SIG-M5 treated with dmso at 0.1 percent for 504 hours (cell line): ENCODE measurements around the gene IL10.
"Not testable (repeated sequence)": the region's sequence is repeated elsewhere in the genome, so short reads cannot be mapped to it uniquely, and the experiment has no call there.

Experiments used
- DNase-seq: peaks from one replicate; lab custom pipeline; 2025; ENCODE audit not compliant: unreplicated experiment; lab: John Stamatoyannopoulos, UW

The IL10 gene

DNA sequence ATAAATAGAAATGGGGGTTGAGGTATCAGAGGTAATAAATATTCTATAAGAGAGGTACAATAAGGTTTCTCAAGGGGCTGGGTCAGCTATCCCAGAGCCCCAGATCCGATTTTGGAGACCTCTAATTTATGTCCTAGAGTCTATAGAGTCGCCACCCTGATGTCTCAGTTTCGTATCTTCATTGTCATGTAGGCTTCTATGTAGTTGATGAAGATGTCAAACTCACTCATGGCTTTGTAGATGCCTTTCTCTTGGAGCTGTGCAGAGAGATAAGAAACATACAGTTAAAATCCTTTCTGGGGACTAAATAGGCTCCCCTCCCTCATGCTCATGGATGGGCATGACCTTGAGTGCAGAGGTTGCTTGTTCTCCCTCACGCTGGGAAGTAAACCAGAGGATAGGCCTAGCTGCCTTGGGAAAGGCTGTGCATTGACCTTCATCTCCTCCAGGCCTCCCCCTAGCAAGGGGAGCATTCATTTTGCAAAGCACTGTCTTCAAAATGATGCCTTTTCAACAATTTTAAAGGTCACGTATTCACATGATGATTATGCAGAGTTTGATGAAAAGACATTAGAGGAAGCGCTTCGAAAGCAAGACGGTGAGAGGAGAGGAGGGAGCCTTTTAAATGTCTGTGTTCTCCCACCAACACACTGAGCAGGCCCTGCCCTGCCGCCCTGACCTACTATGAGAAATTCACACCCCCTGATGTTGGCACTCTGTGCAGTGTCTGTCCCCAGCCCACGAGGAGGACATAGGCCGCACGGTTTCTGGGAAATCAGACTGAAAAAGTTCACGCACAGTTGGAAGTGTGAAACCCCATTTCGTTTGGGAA lies 3.6 kb downstream of the IL10 start:
- DNase-seq, result no peak

DNA sequence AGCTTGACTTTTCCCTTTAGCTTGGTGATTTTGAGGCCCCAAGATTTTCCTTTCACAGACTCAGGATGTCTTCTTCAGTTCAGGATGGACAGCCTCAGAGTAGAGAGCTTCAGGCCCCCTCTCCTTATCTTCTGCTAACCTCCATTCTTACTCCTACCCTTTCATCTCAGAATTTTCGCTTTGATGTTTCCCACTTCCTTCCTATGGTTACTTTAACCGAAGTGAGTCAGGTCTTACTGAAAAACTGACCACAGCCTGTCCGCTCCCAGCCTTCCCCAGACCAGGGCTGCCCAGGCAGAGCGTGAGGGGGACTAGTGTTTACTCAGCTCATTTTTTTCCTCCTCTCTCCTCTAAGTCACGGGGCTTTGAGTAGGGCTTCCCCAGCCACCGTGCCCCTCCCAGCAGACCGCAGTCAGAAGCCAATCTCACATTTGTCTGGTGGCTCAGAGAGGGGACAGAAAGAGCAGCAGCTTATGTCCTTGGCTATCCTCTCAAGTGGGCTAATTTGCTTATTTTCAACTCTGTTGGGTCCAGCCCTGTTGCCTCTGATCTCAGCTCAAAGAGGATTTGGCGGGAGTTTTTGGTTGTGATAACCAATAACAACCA lies 5.9 kb downstream of the IL10 start:
- peak; percentile 22 for DNase-seq

DNA sequence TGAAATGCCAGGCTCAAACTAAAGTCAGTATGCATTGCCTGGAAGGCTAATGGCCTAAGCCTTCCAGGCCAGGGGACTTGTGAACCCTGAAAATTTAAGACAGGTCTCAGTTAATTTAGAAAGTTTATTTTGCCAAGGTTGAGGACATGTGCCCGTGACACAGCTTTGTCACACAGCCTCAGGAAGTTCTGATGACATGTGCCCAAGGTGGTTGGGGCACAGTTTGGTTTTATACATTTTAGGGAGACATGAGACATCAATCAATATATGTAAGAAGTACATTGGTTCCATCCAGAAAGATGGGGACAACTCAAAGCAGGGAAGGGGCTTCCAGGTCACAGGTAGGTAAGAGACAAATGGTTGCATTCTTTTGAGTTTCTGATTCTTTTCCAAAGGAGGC lies 6.5 kb downstream of the IL10 start:
- DNase-seq, result not testable (repeated sequence)

DNA sequence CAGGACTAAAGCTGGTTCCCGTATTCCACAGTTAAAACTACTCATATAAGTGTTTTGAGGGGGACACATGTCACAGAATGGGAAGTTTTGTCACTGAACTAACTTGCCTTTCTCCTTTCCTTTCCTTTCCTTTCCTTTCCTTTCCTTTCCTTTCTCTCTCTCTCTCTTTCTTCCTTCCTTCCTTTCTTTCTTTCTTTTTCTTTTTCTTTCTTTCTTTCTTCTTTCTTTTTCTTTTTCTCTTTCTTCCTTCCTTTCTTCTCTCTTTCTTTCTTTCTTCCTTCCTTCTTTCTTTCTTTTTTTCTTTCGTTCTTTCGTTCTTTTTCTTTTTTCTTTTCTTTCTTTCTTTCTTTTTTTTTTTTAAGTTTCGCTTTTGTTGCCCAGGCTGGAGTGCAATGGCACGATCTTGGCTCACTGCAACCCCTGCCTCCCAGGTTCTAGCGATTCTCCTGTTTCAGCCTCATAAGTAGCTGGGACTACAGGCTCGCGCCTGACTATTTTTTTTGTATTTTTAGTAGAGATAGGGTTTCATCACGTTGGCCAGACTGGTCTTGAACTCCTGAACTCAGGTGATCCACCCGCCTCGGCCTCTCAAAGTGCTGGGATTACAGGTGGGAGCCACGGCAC lies 9.4 kb downstream of the IL10 start:
- DNase-seq, result not testable (repeated sequence)

DNA sequence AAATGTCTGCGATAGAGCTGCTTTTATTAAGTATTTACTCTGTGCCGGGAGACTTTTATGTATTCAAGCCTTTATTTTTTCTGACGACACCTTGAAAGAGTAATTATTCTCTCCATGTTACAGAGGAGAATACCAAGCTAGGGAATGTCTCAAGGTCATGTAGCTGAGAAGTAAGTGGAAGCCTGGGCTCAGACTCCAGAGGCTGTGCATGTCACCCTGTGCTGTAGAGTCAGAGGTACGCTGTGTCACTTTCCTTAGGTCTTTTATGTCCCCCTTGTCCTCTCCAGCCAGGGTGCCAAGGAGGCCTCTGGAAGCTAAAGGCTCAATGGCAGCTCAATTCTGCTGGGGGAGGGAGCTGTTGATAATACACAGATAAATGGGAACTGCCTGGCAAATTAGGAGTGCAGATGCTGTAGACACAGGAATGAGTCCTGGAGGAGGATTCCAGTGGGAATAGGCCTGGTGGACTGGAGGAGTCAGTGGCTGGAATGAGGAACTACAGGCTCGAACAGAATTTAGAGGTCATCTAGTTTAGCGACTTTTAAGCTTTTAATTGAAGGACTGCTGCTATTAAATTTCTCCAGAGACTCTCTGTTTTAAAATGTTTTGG lies 11.0 kb downstream of the IL10 start:
- DNase-seq, result no peak

DNA sequence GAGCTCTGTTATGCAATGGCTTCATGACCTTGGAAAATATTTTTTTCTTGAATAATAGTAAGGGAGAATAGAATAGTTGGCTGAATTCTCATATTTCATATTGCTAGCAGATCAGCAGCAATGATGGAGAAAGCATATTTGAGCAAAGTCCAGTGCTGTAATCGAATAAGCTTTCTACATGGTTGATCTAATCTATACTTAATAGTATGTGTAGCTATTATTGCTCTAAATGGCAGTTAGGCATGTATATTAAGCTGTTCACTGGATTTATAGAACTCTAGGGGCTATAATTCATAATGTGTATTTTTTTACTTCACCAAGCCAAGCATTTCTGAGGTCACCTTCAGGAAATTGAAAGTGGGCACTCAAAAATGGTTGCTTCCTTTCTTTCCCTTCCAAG lies 11.7 kb downstream of the IL10 start:
- no peak for DNase-seq

DNA sequence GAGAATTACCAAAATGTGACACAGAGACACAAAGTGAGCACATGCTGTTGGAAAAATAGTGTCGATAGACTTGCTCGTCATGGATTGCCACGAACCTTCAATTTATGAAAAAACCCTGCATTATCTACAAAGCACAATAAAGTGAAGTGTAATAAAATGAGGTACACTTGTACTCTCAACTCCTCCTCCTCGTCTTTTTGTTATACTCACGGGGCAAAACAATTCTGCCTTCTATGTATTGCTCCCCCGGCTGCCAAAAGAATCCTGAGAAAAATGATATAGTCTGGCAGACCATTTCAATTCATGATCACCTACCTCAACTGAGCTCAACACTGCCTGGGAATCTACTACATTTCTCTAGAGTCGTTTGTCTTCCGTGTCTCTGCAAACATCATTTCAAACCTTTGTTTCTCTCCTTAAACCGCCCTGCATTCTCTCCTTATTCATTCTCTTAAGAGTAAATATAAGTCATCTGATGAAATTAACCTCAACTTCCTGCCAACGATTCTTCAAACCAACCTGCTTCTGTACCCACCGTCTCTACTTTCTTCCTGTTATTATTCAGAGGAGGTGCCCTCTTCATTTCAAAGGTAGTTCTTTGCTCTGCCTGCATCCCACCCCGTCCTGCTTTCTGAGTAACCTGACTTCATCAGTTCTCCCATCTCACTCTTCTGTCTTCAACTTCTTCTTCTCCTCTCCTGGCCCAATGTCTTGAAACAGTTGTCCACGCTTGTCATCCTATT lies 14.6 kb downstream of the IL10 start:
- DNase-seq, result peak; percentile 51

DNA sequence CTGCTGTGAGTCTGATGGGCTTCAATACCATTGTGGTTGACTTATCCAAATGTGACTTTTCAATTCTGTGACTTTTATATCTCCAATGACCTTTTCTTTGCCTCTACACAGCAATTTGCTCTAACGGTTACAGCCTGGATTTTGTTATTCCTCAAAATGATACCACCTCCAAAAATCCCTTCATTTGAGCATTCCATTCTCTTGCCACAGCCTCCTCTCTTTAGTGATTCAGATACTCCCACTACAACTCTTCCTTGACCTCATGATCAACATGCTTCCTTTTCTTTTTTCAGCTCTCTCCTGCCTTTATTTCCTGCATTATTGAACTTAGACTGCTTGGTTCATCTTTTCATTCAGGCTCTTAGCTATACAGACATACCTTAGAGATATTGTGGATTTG lies 18.3 kb downstream of the IL10 start:
- no peak for DNase-seq

DNA sequence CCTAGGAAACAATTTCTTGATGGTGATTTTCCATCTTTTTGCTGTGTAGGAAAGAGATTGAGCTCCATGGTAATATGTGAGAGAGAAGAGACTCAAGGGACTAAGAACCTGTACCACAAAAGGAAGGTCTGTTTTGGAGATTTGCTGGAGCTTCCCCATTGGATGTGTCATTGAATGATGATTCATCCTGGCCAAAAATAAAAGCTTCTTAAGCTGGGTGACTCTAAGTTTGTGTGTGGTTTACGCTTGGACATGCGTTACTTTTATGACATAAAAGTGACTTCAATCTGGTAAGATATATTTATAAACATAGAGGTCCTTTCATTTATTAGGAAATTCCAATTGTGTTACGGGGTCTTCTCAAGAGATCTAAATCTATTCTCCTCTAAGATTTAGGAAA lies 19.2 kb downstream of the IL10 start:
- DNase-seq, result peak; percentile 66

DNA sequence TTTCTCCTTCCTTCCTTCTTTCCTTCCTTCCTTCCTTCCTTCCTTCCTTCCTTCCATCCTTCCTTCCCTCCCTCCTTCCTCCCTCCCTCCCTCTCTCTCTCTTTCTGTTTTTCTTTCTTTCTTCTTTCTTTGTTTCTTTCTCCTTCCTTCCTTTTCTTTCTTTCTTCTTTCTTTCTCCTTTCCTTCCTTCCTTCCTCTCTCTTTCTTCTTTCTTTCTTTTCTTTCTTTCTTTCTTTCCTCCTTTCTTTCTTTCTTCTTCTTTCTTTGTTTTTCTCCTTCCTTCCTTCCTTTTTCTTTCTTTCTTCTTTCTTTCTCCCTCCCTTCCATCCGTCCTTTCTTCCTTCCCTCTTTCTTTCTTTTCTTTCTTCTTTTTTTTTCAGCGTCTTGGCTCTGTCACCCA lies 19.8 kb downstream of the IL10 start:
- DNase-seq, result no peak

DNA sequence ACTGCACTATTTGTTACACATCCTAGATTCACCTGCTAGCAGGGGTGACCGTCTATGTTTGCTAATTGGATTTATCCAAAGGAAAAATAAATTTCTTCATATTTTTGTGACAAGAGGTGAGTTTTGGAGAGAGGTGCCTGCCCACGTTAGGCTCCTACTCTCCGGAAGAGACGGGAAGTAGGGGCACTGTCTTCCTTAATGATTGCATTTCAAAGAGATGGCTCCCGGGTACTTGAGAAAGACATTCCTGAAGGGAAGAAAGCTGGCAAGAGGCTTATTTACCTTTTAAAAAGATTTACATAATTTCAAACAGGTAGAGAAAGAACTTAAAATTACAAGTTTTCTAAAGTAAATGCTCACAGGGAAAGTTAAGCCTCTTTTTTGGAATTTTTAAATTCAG lies 20.4 kb downstream of the IL10 start:
- no peak for DNase-seq

DNA sequence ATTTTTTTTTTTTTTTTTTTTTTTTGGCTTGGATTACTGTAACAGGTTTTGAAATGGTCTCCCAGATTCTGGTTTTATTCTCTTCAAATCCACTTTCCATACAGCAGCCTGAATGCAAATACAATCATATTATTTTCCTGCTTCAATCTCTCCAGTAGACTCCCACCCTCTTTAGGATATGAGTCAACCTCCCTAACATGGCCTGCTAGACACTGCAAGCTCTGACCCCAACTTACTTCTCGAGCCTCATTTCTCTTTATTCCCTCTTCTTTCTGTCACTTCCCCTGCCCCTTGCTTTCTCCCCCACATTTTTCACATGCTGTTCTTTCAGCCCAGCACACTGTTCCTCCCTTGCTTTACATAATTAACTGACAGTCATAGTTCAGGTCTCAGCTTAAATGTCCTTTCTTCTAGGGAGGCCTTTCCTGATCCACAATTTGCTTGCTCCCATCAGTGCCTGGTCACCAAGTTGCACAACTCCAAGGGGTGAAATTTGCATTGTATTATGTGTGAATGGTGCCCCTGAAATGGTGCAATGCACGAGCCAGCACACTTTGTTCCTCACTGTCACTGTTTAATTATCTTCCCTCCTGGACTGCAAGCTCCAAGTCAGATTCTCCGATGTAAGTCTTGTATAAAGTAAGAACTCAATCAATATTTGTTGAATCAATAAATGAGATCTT lies 23.8 kb downstream of the IL10 start:
- peak; percentile 83 for DNase-seq

DNA sequence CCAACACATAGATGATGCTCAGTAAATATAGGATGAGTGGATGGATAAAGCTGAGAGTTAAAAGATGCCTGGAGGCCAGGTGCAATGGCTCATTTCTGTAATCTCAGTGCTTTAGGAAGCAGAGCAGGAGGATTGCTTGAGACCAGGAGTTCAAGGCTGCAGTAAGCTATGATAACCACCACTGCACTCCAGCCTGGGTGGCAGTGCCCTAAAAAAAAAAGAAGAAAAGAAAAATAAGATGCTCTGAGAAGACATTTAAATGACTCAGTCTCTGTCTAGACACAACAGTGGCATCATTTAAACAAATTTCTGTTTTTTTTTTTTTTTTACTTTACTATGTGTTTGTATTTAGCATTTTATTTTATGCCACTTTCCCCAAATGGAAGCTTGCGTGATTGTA lies 27.0 kb downstream of the IL10 start:
- no peak for DNase-seq

DNA sequence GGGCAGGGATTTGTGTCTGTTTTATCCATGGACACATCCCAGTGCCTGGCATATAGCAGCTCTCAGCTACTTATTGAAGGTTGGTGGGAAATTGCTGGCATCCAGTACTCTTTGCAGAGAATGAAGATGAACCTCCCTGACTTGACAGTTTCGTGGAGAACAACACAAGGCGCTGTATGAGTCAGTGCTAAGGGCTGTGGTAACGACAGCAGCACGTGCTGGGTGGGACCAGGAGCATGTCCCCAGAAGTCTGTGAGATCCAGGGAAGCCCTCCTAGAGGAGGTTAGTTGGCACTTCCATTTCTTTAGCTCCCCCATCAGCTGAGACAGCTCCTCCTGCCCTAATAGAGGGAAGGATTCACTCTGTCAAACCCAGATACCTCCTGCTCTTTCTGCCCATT lies 27.6 kb downstream of the IL10 start:
- DNase-seq, result peak; percentile 24

DNA sequence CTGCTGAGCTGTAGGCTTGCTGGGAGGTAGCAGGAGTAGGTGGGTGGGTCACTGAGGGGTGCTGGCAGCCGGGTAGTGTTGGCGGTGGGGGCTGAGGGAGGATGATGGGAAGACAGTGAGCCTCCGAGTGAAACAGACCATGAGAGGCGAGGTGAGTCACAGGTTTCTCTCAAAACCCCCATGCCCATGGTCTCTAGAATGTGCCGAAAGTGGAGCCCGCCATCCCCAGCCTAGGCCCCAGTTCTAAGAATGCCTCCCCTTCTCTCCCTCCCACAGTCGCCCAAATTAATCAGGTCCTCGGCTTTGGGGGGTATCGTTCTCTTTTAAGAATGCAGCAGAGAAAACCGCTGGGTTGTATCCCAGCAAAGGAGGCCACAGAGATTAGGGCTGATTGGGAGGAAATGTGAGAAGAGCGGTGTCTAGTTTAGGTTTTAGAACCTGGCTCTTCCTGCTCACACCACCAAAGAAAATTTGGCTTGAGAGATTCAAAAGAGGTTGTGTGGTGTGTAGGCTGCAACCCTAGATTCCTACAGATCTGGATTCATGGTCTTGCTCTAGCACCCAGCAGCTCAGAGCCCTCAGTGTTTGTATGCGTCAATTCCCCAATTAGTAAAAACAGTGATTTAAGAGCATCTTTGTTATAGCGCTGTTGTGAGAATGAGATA lies 29.4 kb downstream of the IL10 start:
- DNase-seq, result no peak

DNA sequence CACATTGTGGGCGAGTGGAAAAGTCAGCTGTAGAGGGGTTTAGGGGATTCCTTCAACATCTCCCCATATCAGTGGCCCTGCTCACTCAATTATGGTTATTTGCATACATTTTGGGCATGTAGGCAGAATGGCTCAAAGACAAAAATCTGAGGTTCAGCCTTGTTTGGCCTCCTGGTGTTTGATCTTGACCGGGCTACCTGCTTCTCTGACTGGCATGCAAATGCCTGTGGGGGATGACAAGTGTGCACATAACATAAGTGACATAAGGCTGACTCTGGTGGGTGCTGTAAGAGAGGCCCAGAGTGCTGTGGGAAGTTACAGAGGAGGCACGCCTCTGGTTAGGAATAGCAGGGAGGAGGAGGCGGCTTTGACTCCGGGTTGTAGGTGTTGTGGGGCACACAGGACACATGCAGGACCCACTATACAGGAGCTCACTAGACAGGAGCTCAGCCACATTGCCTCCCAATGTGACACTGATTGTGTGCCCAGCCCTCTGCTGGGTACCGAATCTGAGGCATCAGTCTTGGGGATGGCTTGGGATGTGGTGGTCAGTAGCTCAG lies 31.1 kb downstream of the IL10 start:
- DNase-seq, result no peak

DNA sequence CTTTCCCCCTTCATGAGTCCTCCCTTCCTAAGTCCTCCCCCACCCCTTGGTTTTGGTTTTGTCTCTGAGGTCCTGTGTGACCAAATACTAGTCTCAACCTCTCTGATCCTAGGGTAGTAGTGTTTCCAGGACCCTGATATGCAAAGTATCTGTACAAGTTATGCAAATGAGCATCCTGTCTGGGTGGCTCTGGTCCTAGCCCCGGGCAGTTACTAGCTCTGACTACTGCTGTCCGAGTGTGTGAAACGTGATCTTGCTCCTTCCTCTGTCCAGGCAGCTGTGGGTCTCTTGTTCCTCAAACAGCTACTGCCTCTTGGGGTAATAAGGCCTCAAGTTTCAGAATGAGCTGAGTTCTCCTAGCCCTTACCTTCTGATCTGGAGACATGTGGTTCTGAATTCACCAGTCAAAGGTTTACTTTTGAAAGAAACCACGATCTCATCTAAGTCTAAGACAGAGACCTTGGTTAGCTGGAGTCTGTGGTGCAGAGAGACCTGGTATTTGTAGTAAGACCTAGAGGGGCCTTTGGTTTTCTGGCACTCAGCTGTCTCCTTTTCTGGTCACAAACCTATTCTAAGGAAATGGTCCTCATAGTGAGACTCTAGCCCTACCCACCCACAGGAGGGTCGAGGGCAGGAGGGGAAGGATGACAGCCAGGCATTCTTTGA lies 32.8 kb downstream of the IL10 start:
- DNase-seq, result peak; percentile 48

DNA sequence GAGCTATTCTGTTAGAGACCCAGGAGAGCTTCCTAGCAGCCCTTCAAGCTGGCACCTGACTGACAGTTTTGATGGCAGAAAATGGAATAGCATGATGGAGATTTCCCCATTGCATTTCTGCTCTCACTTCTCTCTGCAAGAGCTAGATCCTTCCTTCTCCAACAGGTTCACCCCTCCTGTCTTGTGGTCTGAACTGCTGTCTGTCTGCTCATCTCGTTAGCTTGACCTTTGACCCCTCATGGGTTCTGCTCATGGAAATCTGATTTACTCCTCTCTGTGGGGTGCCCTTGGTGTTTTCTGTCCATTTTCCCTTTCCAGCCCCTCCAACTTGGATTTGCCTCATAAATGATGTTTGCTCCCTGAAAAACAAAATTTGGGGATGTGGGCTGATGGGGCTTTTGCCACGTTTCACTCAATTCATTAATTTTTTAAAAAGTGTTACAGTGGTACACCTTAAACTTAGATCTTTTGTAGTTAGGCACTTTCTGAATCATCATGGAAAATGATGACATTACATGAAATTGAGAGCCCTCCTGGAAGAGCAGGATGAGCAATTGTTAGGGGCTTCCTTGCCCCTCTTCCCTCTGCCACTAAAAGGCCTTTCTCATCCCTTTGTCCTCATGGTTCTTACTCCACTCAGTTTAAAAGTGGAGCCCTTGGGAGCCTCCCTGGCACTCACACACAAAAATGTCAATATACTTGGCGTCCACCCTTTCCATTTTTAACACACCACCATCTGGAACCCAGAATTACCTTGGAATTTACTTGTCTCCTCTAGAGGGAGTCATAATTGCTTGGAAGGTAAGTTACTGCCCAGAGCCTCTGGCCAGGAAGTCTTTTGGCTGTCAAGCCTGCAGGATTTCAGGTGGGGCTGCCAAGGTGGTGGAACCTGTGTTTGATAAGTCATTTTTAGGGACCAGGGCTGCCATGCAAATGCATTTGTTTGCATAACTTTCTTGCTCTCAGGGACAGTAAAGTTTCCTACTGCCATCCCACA lies 33.6 kb downstream of the IL10 start:
- DNase-seq, result peak; percentile 32
